OCI-M2 (cell line): ENCODE results near the gene VIT.

Experiments used
- DNase-seq: peaks from one replicate; lab custom pipeline; 2025; ENCODE audit not compliant: unreplicated experiment; lab: John Stamatoyannopoulos, UW

The VIT gene

GRCh38 chr2:36854241-36854640, 157.7 kb downstream of the VIT start:
- DNase-seq = no peak

GRCh38 chr2:36855429-36855828, 158.9 kb downstream of the VIT start:
- no peak for DNase-seq

GRCh38 chr2:36857713-36858112, 161.2 kb downstream of the VIT start:
- no peak for DNase-seq

GRCh38 chr2:36858551-36859365, 162.3 kb downstream of the VIT start:
- DNase-seq = no peak

- DNase-seq = no peak
Measured at GRCh38 chr2:36859366-36859792, 162.9 kb downstream of the VIT start.

- no peak for DNase-seq
Measured at GRCh38 chr2:36861896-36862295, 165.4 kb downstream of the VIT start.
